NOMO-1 treated with dmso at 0.1 percent for 144 hours (cell line): ENCODE results near the gene FBXO30.

Experiments
- DNase-seq: peaks from one replicate; lab custom pipeline; 2025; ENCODE audit not compliant: unreplicated experiment; lab: John Stamatoyannopoulos, UW

The FBXO30 gene

DNA sequence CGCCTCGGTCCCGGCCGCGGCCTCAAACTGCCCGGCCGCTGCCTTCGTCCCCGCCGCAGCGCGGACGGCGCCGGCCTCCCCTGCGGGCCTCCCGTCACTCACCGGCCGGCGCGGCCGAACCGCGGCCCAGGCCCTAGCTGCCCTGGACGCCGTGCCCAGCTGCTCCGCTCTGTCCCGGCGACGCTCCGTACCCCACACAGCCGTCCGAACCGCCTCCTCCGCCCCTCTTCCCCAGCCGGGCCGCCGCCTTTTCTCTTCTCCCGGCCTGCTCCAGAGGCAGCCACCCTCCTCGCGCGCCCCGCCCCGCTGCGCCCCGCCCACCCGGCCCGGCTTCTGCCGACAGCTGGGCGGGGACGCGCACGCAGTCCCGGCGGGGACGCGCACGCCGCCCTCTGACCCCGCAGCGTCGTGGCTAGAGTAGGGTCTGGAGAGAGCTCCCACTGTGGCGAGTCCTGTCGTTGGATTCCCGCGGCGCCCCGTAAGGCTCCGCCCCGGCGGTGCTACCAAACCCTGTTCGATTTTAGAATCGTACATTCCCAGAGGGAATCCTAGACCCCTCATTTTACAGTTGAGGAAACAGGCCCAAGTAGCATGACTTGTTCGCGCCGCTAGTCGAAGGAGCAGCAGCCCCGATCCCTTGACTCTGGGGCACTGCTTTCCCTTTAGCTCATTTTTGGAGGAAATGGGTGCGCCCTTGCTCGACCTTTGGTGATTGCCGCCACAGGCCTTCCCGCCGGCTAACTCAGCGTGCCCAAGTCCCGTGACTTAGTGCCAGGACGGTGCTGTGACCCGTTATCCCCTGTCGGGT lies at the start of gene FBXO30:
TSS of gene FBXO30 (minus strand) at position 295 of the 808 bp plus-strand sequence. CDS start 8,390 bp downstream, outside the sequence.
- DNase-seq: peak; percentile 72

GRCh38 chr6:145863988-145864616 lies 49.5 kb upstream of the FBXO30 start:
- DNase-seq: peak; percentile 53

GRCh38 chr6:145863366-145863765 lies 48.8 kb upstream of the FBXO30 start:
- peak; percentile 59 for DNase-seq

DNA sequence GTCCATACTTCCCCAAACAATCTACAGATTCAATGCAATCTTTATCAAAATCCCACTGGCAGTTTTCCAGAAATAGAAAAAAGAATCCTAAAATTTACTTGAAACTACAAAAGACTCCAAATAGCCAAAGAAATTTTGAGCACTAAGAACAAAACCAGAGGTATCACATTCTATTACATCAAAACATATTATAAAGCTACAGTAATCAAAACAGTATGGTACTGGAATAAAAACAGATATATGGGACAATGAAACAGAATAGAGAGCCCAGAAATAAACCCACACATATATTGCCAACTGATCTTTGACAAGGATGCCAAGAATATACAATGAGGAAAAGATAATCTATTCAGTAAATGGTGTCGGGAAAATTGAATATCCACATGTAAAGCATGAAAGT lies 46.0 kb upstream of the FBXO30 start:
- DNase-seq: no peak

DNA sequence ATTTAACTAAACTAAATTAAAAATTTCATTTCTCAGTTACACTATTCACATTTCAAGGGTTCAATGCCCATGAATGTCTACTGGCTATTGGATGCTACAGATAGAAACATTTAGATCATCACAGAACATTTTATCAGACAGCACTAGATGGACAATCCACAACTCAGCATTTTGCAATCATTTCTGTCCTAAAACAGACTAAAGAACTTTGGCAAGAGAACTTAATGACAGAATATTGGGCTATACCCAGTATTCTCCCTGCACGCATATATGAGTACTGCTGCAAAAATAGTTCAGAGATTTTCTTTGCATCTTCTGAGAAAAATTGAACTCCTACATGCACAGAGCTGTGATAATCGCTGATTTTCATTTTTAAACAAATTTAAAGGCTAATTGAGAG lies 36.1 kb upstream of the FBXO30 start:
- DNase-seq: no peak

GRCh38 chr6:145848541-145848940 lies 33.9 kb upstream of the FBXO30 start:
- no peak for DNase-seq

DNA sequence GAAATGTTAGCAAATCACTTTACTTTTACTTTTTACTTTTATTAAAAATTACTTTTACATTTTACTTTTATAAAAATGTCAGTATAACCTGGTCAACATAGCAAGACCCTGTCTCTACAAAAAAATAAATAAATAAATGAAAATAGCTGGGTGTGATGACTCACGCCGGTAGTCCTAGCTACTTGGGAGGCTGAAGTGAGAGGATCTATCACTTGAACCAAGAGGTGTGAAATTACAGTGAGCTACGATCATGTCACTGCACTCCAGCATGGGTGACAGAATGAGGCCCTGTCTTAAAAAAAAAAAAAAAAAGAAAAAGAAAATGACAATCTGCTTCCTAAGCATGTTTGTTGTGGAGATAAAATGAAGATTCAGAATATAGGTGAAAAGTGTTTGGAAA lies 31.0 kb upstream of the FBXO30 start:
- DNase-seq: no peak

- DNase-seq: no peak
Measured at GRCh38 chr6:145844933-145845540, 30.4 kb upstream of the FBXO30 start.

- DNase-seq: no peak
Measured at GRCh38 chr6:145842693-145843546, 28.3 kb upstream of the FBXO30 start.

- no peak for DNase-seq
Measured at GRCh38 chr6:145841668-145842067, 27.1 kb upstream of the FBXO30 start.

DNA sequence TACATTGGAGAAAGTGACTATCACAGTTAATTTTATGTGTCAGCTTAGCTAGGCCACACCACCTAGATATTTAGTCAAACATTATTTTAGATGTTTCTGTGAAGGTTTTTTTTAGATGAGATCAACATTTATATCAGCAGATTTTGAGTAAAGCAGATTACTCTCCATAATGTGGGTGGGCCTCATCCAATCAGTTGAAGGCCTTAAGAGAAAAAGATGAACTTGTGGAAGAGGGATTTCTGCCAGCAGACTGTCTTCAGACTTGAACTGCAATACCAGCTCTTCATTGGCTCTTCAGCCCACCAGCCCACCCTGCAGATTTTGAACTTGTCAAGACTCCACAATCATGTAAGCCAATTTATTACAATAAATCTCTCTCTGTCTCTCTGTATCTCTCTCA lies 25.1 kb upstream of the FBXO30 start:
- DNase-seq: no peak

GRCh38 chr6:145838305-145838704 lies 23.7 kb upstream of the FBXO30 start:
- DNase-seq: no peak

- DNase-seq: no peak
Measured at GRCh38 chr6:145836772-145837171, 22.2 kb upstream of the FBXO30 start.

DNA sequence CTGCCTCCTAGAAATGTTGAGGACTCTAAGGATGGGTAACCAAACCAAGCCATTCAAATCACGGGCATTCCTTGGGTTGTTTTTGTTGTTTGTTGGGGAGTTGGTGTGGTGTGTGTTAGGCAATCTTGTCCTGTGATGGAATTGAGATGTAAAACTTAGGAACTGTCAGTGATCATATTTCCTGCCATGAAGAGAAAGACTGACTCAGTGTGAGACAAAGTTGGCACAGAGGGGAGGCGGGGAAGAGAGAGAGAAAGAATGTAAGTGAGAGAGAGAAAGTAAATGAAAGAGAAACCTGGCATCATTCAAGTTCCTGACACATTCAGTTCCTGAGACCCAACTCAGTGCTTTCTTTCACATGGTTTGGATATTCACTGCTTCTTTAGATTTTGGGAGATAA lies 21.6 kb upstream of the FBXO30 start:
- no peak for DNase-seq

DNA sequence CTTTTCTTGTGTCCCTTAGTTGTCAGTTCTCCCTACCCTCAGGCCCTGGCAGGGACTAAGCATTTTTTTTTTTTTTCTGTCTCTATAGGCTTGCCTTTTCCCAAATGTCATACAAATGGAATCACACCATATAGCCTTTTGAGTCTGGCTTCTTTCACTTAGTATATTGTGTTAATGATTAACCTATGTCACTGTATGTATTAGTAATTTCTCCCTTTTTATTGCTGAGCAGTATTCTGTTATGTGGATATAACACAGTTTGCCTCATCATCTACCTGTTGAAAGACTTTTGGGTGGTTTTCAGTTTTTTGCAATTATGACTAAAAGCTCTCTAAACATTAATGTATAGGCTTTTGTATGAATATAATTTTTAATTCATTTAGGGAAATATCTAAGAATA lies 16.0 kb upstream of the FBXO30 start:
- DNase-seq: no peak

- no peak for DNase-seq
Measured at GRCh38 chr6:145829950-145830349, 15.4 kb upstream of the FBXO30 start.

DNA sequence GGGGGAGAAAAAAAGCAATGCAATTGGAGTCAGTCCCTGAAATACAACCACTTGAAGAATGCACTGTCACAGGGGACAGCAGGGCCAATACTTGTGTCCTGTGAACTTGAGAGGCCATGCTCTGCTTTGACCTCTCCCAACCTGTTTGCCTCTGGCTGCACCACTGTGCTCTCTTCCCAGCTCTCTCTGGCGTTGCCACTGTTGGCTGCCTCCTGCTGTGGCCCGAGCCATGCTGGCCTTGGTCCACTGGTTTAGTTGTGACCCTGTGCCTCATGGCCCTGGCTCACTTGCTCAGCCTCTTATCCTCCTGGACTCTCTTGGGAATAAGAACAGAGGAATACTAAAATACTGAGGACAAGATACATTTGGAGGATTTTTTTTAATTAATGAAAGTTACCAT lies 14.5 kb upstream of the FBXO30 start:
- no peak for DNase-seq

- DNase-seq: no peak
Measured at GRCh38 chr6:145824344-145824743, 9.7 kb upstream of the FBXO30 start.

DNA sequence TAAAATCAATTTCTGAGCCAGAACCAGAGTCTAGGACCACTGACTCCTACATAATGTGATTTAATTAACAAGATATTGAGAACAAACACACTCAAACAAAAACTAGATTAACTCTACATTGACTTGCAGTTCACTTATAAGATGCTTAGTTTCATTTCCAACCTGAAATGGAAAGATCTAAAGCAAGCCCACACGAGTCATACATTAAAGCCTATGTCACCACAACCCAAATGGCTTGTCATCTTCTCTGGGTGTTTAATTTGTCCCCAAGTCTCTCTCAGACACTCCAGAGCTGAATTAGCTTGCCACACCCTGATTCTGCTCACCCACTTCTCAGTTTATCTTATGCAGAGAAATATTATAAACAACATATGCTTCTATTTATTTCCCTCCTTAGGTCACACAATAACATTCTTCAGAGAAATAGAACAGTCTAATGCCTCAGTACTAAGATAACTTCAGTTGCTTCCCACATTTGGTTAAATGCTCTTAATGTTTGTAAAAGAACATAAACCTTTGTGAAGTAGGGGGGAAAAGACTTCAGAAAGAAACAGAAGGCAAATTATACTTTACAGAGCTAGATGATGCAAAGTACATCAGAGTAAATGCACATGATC lies 8.8 kb upstream of the FBXO30 start:
- DNase-seq: no peak

DNA sequence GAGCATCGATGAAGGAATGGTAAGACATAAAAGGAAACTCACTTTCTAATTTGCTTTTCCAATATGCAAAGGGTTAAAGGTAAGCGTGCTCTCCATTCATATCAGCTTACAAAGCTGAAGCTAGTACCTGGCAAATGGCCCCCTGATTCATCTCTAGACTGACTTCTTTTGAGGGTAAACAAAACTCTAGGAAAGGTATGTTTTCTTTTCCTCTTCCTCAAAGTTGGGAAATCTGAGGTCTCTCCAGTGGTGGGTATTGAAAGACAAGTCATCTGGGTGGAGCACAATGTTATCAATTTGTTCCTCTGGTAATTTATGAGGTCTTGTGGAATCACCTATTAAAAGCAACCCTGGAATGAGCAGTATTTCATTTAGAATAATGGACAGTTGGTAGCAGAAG lies 7.9 kb upstream of the FBXO30 start:
- no peak for DNase-seq

DNA sequence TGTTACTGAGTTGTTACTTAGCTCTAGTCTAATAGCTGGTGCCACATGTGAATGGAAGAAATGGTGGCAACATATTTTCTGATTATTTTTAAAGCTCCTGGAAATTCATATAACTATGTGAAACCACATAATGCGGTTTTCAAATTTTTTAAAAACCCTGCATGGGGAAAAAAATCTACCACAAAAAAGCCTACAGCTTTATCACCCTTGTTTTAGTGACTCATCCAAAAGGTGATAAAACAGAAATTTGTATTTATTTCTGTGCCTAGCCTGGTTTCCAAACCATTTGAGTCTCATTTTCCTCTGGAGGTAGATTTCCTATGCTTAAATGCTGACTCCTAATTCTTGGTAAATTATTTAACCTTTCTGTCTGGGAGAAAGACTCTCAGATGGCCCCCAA lies 5.4 kb upstream of the FBXO30 start:
- DNase-seq: no peak
